Ovary (tissue), 9 donors: ENCODE measurements around the gene DOHH. TPM values are rescaled to one million over a fixed set of nuclear protein-coding genes. Genes with fewer than 3 reads are reported as not detected.

Experiments used
- DNase-seq, 5 donors: peaks; one replicate each; pipeline ENCODE4 v3.0.0-alpha.2; 2019 to 2020
- H3K27ac ChIP-seq, 2 donors: fragments of 200-600 bp; one replicate each; pipeline versions ENCODE4 v1.5.1 to v1.8.0; 2019 to 2022
- H3K27me3 ChIP-seq: fragments of 200-600 bp; one replicate; pipeline ENCODE4 v1.8.0; 2022
- H3K36me3 ChIP-seq: fragments of 200-600 bp; sonication (generic); one replicate; pipeline ENCODE4 v1.5.1; 2019
- H3K4me1 ChIP-seq: one replicate; pipeline ENCODE4 v1.8.1; 2013; ENCODE audit warnings: mild to moderate bottlenecking, moderate library complexity; ENCODE audit not compliant: insufficient read depth
- H3K4me3 ChIP-seq: fragments of 200-600 bp; sonication (generic); one replicate; pipeline ENCODE4 v1.5.1; 2017
- H3K9me3 ChIP-seq, 2 donors: fragments of 200-600 bp in 1 of 2; sonication (generic) in 1 of 2; one replicate each; pipeline versions ENCODE4 v1.5.1 to v1.8.1; 2013 to 2019; ENCODE audit warnings: mild to moderate bottlenecking in 1 of 2, moderate library complexity in 1 of 2
- CTCF ChIP-seq, 3 donors: fragments of 450-650 bp in 2 of 3; fragments of 200-600 bp in 1 of 3; IDR thresholded peaks; one replicate each; pipeline versions ENCODE4 v1.5.1 to v1.8.0; 2016 to 2022; ENCODE audit warnings: antibody characterized with exemption in 3 of 3, mild to moderate bottlenecking in 1 of 3
- EP300 ChIP-seq: sonication (generic); formaldehyde crosslinking; IDR thresholded peaks from one replicate; pipeline ENCODE4 v1.6.1; 2017; ENCODE audit warnings: antibody characterized with exemption
- POLR2A ChIP-seq: fragments of 450-650 bp; IDR thresholded peaks from one replicate; pipeline ENCODE4 v1.6.1; 2017; ENCODE audit warnings: antibody characterized with exemption, mild to moderate bottlenecking, moderate library complexity
- WGBS, 3 donors: extraction: QIAGEN DNeasy Blood & Tissue Kit in 1 of 3; methylation state at CpG; one replicate each; pipeline versions ENCODE4 v1.1.5 to v1.1.7; 2013 to 2017; 5-methylcytosine and 5-hydroxymethylcytosine counted together
- intact Hi-C, 4 donors: fragments of 100-400 bp; cut with DNase I; formaldehyde crosslinking; loops; one replicate each; pipeline versions ENCODE4 v1.11.0 to v1.15.1; 2022 to 2023
- polyA plus RNA-seq, 2 donors: library from polyadenylated mRNA; stranded (reverse); fragments of 200-250 nt in 1 of 2; fragments of 350-450 nt in 1 of 2; fragmentation: Illumina TruSeq in 1 of 2; extraction: RNeasy Lipid Tissue Mini Kit (QIAGEN cat#74804) in 1 of 2; gene quantifications; one replicate each; pipeline ENCODE4 v1.2.3, GENCODE V29; 2013 to 2014
- total RNA-seq, 7 donors: library from RNA; depleted of rRNA in 2 of 7; stranded (reverse); fragments of >200 nt in 2 of 7; fragmentation: NEBNext Ultra II Directional in 3 of 7; extraction: Animal tissue kit (Norgen Biotek cat#: 25700) in 3 of 7; gene quantifications; one replicate each; pipeline versions ENCODE4 v1.1.0 to v1.2.4, GENCODE V29; 2016 to 2023
- donor health status: DM: no; HTN: no; CAD: no; lungs with moderate emphysema.
- donor health status: DM: no; HTN: no; CAD: no.
- donor health status: Bipolar disorder and iron deficiency.
- donor health status: DM: yes; HTN: yes; CAD: no.
- donor health status: DM: no; HTN: no; CAD: no.
- donor health status: DM: yes; HTN: yes; CAD: no.

Gene DOHH
- total and polyA plus RNA-seq, 9 donors = 7.1 to 14.5 (median 8.5) TPM; not detected in 1

- 87 to 88% (median 87%) methylated on average over 33 of the region's 33 CpGs for WGBS, 3 donors
- TF ChIP-seq POLR2A (no peak), CTCF (IDR thresholded peaks at IDR 0.05) (no peak), EP300 (no peak)
- Histone ChIP-seq H3K36me3 (no peaks in the 10 kb centered on the region), H3K27me3 (no peaks in the 10 kb centered on the region), H3K27ac (no peak overlapping the region), H3K4me1 (no peaks in the 10 kb centered on the region), H3K9me3 (no peaks in the 10 kb centered on the region), H3K4me3 (no peak overlapping the region)
- intact Hi-C loops = no loop called here
- DNase-seq = no peak
Observed at GRCh38 chr19:3524078-3524842, 23.8 kb upstream of the DOHH start.

GRCh38 chr19:3523361-3524077 lies 23.0 kb upstream of the DOHH start:
- Histone ChIP-seq H3K4me3 (no peak overlapping the region), H3K4me1 (no peaks in the 10 kb centered on the region), H3K36me3 (no peaks in the 10 kb centered on the region), H3K27ac (no peak overlapping the region), H3K27me3 (no peaks in the 10 kb centered on the region), H3K9me3 (no peaks in the 10 kb centered on the region)
- DNase-seq = no peak
- TF ChIP-seq EP300 (no peak), CTCF (IDR thresholded peaks at IDR 0.05) (no peak), POLR2A (no peak)
- WGBS, 3 donors = 83 to 87% (median 86%) methylated on average over 21 of the region's 21 CpGs
- intact Hi-C loops = no loop called here

GRCh38 chr19:3522421-3523360 lies 22.2 kb upstream of the DOHH start:
- Histone ChIP-seq H3K4me3 (no peak overlapping the region), H3K27ac (no peak overlapping the region), H3K27me3 (no peaks in the 10 kb centered on the region), H3K36me3 (no peaks in the 10 kb centered on the region), H3K9me3 (no peaks in the 10 kb centered on the region), H3K4me1 (no peaks in the 10 kb centered on the region)
- peak in 1 of 5 donors; percentile 31 for DNase-seq
- intact Hi-C loops = no loop called here
- TF ChIP-seq EP300 (no peak), CTCF (IDR thresholded peaks at IDR 0.05) (no peak), POLR2A (no peak)
- WGBS, 3 donors = 90 to 92% (median 90%) methylated on average over 35 to 40 of the region's 40 CpGs

GRCh38 chr19:3521104-3521445 lies 20.6 kb upstream of the DOHH start:
- peaks cover 4% of the 10 kb centered on the region for H3K4me1 ChIP-seq
- H3K36me3 ChIP-seq = no peaks in the 10 kb centered on the region
- WGBS, 3 donors = 87 to 88% (median 87%) methylated on average over 7 of the region's 7 CpGs
- no peak overlapping the region for H3K27ac ChIP-seq
- TF ChIP-seq EP300 = no peak
- TF ChIP-seq POLR2A = no peak
- TF ChIP-seq CTCF (IDR thresholded peaks at IDR 0.05) = no peak
- intact Hi-C loops = no loop called here
- no peak for DNase-seq
- H3K9me3 ChIP-seq = no peaks in the 10 kb centered on the region
- no peaks in the 10 kb centered on the region for H3K27me3 ChIP-seq
- no peak overlapping the region for H3K4me3 ChIP-seq
